Measurements from ENCODE around the gene TMPRSS9.

GRCh38 chr19:2334426-2334825 lies 25.6 kb upstream of the TMPRSS9 start:
- TF ChIP-seq POLR2A (IDR thresholded peaks at IDR 0.05) (no peak), CTCF (IDR thresholded peaks at IDR 0.05) (no peak)

Data from thyroid gland (tissue), 4 donors.